IMR-90 (cell line): ENCODE results near the gene ELOB. TPM values are rescaled to one million over a fixed set of nuclear protein-coding genes. Genes with fewer than 3 reads are reported as not detected.

Source experiments
- ATAC-seq: fragments of 200-7000 bp; cut with Tn5 transposase; 2 replicates; pipeline ENCODE4 v1.9.1; 2020; ENCODE audit warnings: low read depth, mild to moderate bottlenecking, moderate library complexity
- BruUV-seq: library from RNA; stranded (reverse); fragments of 400-500 nt; replicated peaks from 2 replicates; lab custom pipeline; 2021; lab: Mats Ljungman, UMichigan
- CTCF ChIA-PET: fragments of 300-600 bp; formaldehyde crosslinking; extraction: SDS; loops from one replicate; lab custom pipeline; 2021; ENCODE audit warnings: antibody characterized with exemption; lab: Yijun Ruan, JAX
- POLR2A ChIA-PET: fragments of 300-600 bp; sonication (Branson Sonifier 250); formaldehyde crosslinking; loops from one replicate; lab custom pipeline; 2022; ENCODE audit warnings: antibody characterized with exemption; ENCODE audit not compliant: unreplicated experiment; lab: Charles Lee
- DNase-seq: peaks from one replicate; pipeline ENCODE4 v3.0.0; 2013
- H2AFZ ChIP-seq: replicated peaks from 2 replicates; pipeline ENCODE3; 2013; ENCODE audit warnings: low read length, mild to moderate bottlenecking; ENCODE audit not compliant: poor library complexity
- H2AK5ac ChIP-seq: 2 replicates; pipeline ENCODE4 v1.6.1; 2013; ENCODE audit warnings: low read depth, low read length, inconsistent platforms
- H2AK9ac ChIP-seq: replicated peaks from 2 replicates; pipeline ENCODE3; 2013; ENCODE audit warnings: mild to moderate bottlenecking, low read depth, low read length, moderate library complexity; ENCODE audit not compliant: poor library complexity
- H2BK120ac ChIP-seq: 2 replicates; pipeline ENCODE4 v1.6.1; 2013; ENCODE audit warnings: low read depth, low read length, inconsistent platforms
- H2BK15ac ChIP-seq: 3 replicates; pipeline ENCODE4 v1.6.1; 2013; ENCODE audit warnings: low read depth, low read length, inconsistent platforms
- H2BK20ac ChIP-seq: 2 replicates; pipeline ENCODE4 v1.6.1; 2013; ENCODE audit warnings: low read depth, mild to moderate bottlenecking, inconsistent platforms, low read length, moderate library complexity
- H2BK5ac ChIP-seq: 2 replicates; pipeline ENCODE4 v1.6.1; 2013; ENCODE audit warnings: mild to moderate bottlenecking, low read depth, low read length, inconsistent platforms; ENCODE audit not compliant: poor library complexity, severe bottlenecking
- H3K14ac ChIP-seq: replicated peaks from 2 replicates; pipeline ENCODE4 v1.6.1; 2013; ENCODE audit warnings: low read depth, low read length, inconsistent platforms
- H3K18ac ChIP-seq: 2 replicates; pipeline ENCODE4 v1.6.1; 2013; ENCODE audit warnings: low read depth, low read length, control low read depth
- H3K23ac ChIP-seq: 2 replicates; pipeline ENCODE4 v1.6.1; 2013; ENCODE audit warnings: low read depth, low read length, inconsistent platforms
- H3K27ac ChIP-seq: 2 replicates; pipeline ENCODE4 v1.5.1; 2013; ENCODE audit warnings: mild to moderate bottlenecking, control low read depth, low read length; ENCODE audit not compliant: insufficient read depth
- H3K27me3 ChIP-seq: 2 replicates; pipeline ENCODE4 v1.6.1; 2013; ENCODE audit warnings: low read length; ENCODE audit not compliant: control insufficient read depth, insufficient read depth
- H3K36me3 ChIP-seq: 2 replicates; pipeline ENCODE4 v1.6.1; 2013; ENCODE audit warnings: low read length, mixed read lengths; ENCODE audit not compliant: control insufficient read depth, insufficient read depth
- H3K4ac ChIP-seq: 2 replicates; pipeline ENCODE4 v1.6.1; 2013; ENCODE audit warnings: low read depth, low read length, inconsistent platforms
- H3K4me1 ChIP-seq: 2 replicates; pipeline ENCODE4 v1.6.1; 2013; ENCODE audit warnings: low read length, mixed read lengths; ENCODE audit not compliant: control insufficient read depth, insufficient read depth
- H3K4me2 ChIP-seq: 2 replicates; pipeline ENCODE4 v1.6.1; 2013; ENCODE audit warnings: low read depth, mild to moderate bottlenecking, control low read depth, low read length, moderate library complexity
- H3K4me3 ChIP-seq: 2 replicates; pipeline ENCODE4 v1.5.1; 2013; ENCODE audit warnings: low read depth, mild to moderate bottlenecking, control low read depth, low read length, moderate library complexity; ENCODE audit not compliant: insufficient read depth
- H3K56ac ChIP-seq: 2 replicates; pipeline ENCODE4 v1.6.1; 2013; ENCODE audit warnings: low read length, inconsistent platforms; ENCODE audit not compliant: insufficient read depth; ENCODE audit errors: extremely low read depth
- H3K79me1 ChIP-seq, 2 experiments: 2 replicates each; pipeline ENCODE4 v1.6.1; 2013; ENCODE audit warnings: low read length in 2 of 2, inconsistent platforms in 1 of 2, low read depth in 1 of 2
- H3K9ac ChIP-seq: 2 replicates; pipeline ENCODE4 v1.6.1; 2013; ENCODE audit warnings: low read depth, low read length, control low read depth
- H3K9me1 ChIP-seq: 2 replicates; pipeline ENCODE4 v1.6.1; 2013; ENCODE audit warnings: low read length, inconsistent platforms; ENCODE audit not compliant: insufficient read depth
- H3K9me3 ChIP-seq: 2 replicates; pipeline ENCODE4 v1.6.1; 2013; ENCODE audit warnings: low read length; ENCODE audit not compliant: control insufficient read depth, insufficient read depth
- H4K20me1 ChIP-seq: 2 replicates; pipeline ENCODE4 v1.6.1; 2013; ENCODE audit warnings: low read length, inconsistent platforms; ENCODE audit not compliant: insufficient read depth
- H4K5ac ChIP-seq: 2 replicates; pipeline ENCODE4 v1.6.1; 2013; ENCODE audit warnings: mild to moderate bottlenecking, low read depth, low read length, control low read depth
- H4K8ac ChIP-seq, 2 experiments: 2 replicates each; pipeline ENCODE4 v1.6.1; 2013; ENCODE audit warnings: low read depth in 2 of 2, low read length in 2 of 2, control low read depth in 1 of 2, inconsistent platforms in 1 of 2
- H4K91ac ChIP-seq: 2 replicates; pipeline ENCODE4 v1.6.1; 2013; ENCODE audit warnings: low read depth, low read length, inconsistent platforms; ENCODE audit not compliant: insufficient read depth
- CTCF ChIP-seq: conservative IDR thresholded peaks from 2 replicates; pipeline ENCODE4 v1.5.1; 2012; ENCODE audit warnings: mild to moderate bottlenecking, low read depth, low read length, improper control_type of control experiment
- ELK1 ChIP-seq: fragments of 150-350 bp; IDR thresholded peaks from 2 replicates; pipeline ENCODE4 v1.6.1; 2016; ENCODE audit warnings: low read depth, mild to moderate bottlenecking, low read length, moderate library complexity, borderline replicate concordance
- MXI1 ChIP-seq: IDR thresholded peaks from 2 replicates; pipeline ENCODE4 v1.6.1; 2012; ENCODE audit warnings: low read depth, mild to moderate bottlenecking, low read length, moderate library complexity, borderline replicate concordance
- RAD21 ChIP-seq: IDR thresholded peaks from 2 replicates; pipeline ENCODE4 v1.6.1; 2012; ENCODE audit warnings: low read length, improper control_type of control experiment
- RCOR1 ChIP-seq: IDR thresholded peaks from 2 replicates; pipeline ENCODE4 v1.6.1; 2012; ENCODE audit warnings: mild to moderate bottlenecking, low read length, improper control_type of control experiment; ENCODE audit not compliant: insufficient replicate concordance
- WGBS, 2 experiments: methylation state at CpG; one replicate each; pipeline versions ENCODE4 v1.1.5 to v1.1.7; 2013; ENCODE audit warnings: missing lambda C conversion rate in 2 of 2; ENCODE audit not compliant: insufficient read length in 1 of 2; ENCODE audit errors: extremely low coverage in 2 of 2; 5-methylcytosine and 5-hydroxymethylcytosine counted together
- dilution Hi-C: fragments of 300-500 bp; cut with HindIII; formaldehyde crosslinking; loops from one replicate; pipeline ENCODE4 v1.14.3; 2018; ENCODE audit warnings: low sequenced_read_pairs; ENCODE audit not compliant: unreplicated experiment
- in situ Hi-C: fragments of 300-500 bp; cut with MboI; formaldehyde crosslinking; loops from 3 replicates; pipeline ENCODE4 v1.14.3; 2019; ENCODE audit warnings: low sequenced_read_pairs, inconsistent platforms, mixed read lengths
- intact Hi-C: fragments of 100-400 bp; cut with micrococcal nuclease; formaldehyde crosslinking; loops from 2 replicates; pipeline ENCODE4 v1.10.0; 2022
- polyA plus RNA-seq, 3 experiments: library from polyadenylated mRNA; depleted of rRNA; stranded (reverse); fragments of >200 nt; gene quantifications; 2 replicates each; pipeline ENCODE4 v1.2.3, GENCODE V29; 2012; ENCODE audit warnings: low replicate concordance in 1 of 3
- total RNA-seq: library from RNA; depleted of rRNA; stranded (reverse); fragments of >200 nt; gene quantifications from 2 replicates; pipeline ENCODE4 v1.2.3, GENCODE V29; 2012

The ELOB gene
- total and polyA plus RNA-seq, 2 of the 4 experiments (the other 2 are of a cell fraction): 442 to 5,859 TPM

GRCh38 chr16:2765462-2766404 is 11.3 kb downstream of the ELOB start:
- no peak overlapping the region for H4K91ac ChIP-seq
- H3K27ac ChIP-seq: no peak overlapping the region
- H3K9me1 ChIP-seq: no peaks in the 10 kb centered on the region
- no peak overlapping the region for H2BK5ac ChIP-seq
- CTCF ChIA-PET: no interaction called here
- no peak overlapping the region for H2AFZ ChIP-seq
- 98% methylated on average over 45 of the region's 73 CpGs; no CpG with 5 or more reads in 1 of the 2 experiments for WGBS, 2 experiments
- in situ Hi-C loops: no loop called here
- POLR2A ChIA-PET: no interaction called here
- H3K27me3 ChIP-seq: no peaks in the 10 kb centered on the region
- H3K14ac ChIP-seq: no peak overlapping the region
- H3K4me1 ChIP-seq: no peaks in the 10 kb centered on the region
- H2AK5ac ChIP-seq: no peak overlapping the region
- H3K18ac ChIP-seq: no peak overlapping the region
- BruUV-seq: no TSS peak
- no peak overlapping the region for H3K9ac ChIP-seq
- H3K4ac ChIP-seq: no peak overlapping the region
- no peak overlapping the region for H2BK20ac ChIP-seq
- H2BK120ac ChIP-seq: no peak overlapping the region
- H3K23ac ChIP-seq: no peak overlapping the region
- no peak for TF ChIP-seq MXI1
- no peak for TF ChIP-seq RCOR1
- TF ChIP-seq RAD21: no peak
- TF ChIP-seq ELK1: no peak
- no peak for TF ChIP-seq CTCF
- H3K79me1 ChIP-seq: peaks cover 46 to 92% of the 10 kb centered on the region in 2 experiments
- no peaks in the 10 kb centered on the region; the same call in 1 of the 2 replicates for H3K9me3 ChIP-seq
- H2AK9ac ChIP-seq: no peak overlapping the region
- no peak overlapping the region for H3K4me3 ChIP-seq
- peaks cover 85% of the 10 kb centered on the region for H4K20me1 ChIP-seq
- peaks cover 95% of the 10 kb centered on the region for H3K36me3 ChIP-seq
- no peak overlapping the region for H2BK15ac ChIP-seq
- no peak overlapping the region for H3K4me2 ChIP-seq
- H4K8ac ChIP-seq: no peak overlapping the region
- H4K5ac ChIP-seq: no peak overlapping the region
- ATAC-seq: no peak
- DNase-seq: no peak
- intact Hi-C loops: no loop called here
- H3K56ac ChIP-seq: no peak overlapping the region
- dilution Hi-C loops: no loop called here
